HG03571 (cell line): Measurements from ENCODE around the gene SIMC1.

Source experiments
- ATAC-seq: cut with Tn5 transposase; IDR thresholded peaks from one replicate; pipeline ENCODE4 v1.9.1; 2021; ENCODE audit not compliant: unreplicated experiment

SIMC1 gene

GRCh38 chr5:176361437-176362232 lies 123.4 kb downstream of the SIMC1 start, which contains the start of gene KIAA1191:
TSS of gene KIAA1191 (minus strand) at chr5:176361764. CDS start at chr5:176359508, 2,256 bp downstream.
- ATAC-seq, result peak; percentile 87

DNA sequence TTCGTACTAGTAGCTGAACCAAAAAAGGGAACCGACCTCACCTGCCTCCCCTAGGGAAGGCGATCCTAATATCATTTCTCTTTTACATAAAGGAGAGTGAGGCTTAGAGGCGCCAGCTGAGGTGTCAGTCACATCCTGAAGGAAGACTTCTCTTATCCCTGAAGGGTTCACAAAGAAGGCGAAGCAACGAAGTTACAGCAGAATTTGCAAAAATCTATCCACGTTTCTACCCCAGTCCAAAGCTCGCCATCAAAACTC lies 123.9 kb downstream of the SIMC1 start:
- peak; percentile 1 for ATAC-seq

DNA sequence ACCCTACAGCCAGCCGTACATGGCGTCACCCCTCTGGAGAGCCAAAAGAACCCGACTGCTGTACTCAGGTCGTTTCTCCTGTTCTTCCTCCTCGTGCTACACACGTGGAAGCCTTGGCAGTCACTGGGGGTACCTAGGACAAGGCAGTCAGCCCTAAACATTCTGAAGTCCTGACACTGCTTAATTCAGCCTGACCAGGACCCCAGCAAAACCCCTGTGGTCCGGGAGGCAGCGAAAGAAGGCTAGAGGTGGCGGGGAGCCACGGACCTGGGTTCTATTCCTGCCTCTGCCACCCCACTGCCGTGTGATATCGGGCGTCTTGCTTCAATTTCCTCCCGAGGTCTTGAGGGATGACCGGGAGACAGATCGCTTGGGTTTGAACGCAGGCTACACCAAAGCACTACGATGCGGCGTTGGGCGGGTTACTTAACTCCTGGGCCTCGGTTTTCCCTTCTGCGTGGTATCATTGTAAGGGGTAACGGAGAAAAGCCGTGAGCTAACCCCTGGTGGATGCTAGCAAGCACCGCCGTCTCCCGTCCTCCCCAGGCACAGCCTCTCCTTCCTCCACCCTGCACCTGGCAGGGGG lies 126.6 kb downstream of the SIMC1 start:
- ATAC-seq, result no peak

DNA sequence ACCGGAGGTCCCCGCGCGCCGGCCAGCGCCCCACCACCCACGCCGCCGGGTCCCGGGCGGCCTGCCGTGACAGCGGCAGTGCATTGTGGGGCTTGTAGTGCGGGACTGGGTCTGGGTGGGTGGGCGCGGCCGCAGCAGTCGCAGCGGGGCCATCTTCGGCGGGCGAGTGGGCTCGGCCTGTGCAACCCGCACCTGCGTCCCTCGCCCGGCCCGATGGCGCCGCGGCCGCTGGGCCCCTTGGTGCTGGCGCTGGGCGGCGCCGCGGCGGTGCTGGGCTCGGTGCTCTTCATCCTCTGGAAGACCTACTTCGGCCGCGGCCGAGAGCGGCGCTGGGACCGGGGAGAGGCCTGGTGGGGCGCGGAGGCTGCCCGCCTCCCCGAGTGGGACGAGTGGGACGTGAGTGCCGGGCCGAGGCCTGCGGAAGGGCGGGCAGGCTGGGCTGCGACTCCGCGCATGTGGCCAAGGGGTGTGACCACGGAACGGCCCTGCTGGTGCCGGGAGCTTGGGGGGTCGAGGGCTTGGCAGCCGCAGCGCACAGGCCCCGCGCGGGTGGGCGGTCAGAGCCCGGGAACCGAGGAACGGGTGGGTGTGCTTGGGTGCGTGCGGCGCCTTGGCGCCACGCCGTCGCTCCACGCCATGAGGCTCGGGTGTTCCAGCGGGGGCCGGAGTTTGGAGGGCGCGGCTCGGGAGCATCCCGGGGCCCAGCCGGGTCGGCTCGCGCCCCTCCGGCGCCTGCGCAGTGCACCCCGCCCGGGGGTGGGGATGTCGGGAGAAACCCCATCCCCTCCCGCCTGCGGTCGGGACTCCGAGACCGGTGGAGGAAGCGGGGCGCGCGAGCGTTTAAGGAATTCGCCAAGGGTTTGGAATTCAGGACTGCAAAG lies 127.4 kb downstream of the SIMC1 start, which contains the start of gene ARL10:
ARL10 (plus strand) TSS at position 137 of the 881 bp plus-strand sequence; CDS start at position 214, 77 bp downstream.
- ATAC-seq, result no peak

- no peak for ATAC-seq
Measured at GRCh38 chr5:176366232-176366894, 128.1 kb downstream of the SIMC1 start.

- no peak for ATAC-seq
Measured at GRCh38 chr5:176368726-176369125, 130.5 kb downstream of the SIMC1 start.

GRCh38 chr5:176369934-176370711 lies 131.9 kb downstream of the SIMC1 start:
- ATAC-seq, result no peak

DNA sequence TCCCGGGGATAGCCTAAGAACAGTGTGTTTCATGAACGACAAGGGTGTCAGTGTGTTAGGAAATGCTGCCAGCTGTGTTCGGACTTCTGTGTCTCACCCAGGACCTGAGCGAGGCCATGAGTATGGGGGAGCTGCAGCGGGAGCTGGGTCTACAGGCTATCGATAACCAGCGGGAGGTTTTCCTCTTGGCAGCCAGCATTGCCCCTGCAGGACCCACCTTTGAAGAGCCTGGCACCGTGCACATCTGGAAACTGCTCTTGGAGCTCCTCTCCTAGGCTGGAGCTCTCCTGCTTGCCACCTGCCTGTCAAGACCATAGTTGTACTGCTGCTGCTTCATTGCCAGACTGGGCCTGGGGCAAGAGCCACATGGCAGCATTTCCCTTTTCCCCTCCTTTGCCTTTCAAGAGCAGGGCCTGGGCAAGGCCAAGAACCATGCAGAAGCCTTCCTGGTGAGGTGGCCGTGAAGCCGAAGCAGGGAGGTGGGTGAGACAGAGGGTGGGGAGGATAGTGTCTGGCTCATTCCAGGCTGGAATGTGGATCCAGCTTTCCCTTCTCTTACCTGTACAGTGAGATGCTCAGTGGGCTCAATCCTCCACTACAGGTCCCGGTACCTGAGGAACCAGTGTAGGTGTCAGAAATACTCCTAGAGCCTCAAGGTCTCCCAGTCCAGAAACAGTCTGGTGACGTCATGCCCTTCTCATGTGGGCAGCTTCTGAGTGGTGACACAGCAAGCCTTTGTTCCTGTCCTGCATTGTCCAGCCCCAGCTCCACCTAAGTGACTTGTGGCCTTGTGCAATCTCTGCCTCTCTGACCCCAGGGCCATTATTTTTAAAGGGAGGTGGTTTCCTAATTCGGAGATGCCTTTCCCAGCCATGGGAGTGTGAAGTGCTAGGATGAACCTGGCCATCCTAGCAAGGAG lies 133.7 kb downstream of the SIMC1 start:
- no peak for ATAC-seq

DNA sequence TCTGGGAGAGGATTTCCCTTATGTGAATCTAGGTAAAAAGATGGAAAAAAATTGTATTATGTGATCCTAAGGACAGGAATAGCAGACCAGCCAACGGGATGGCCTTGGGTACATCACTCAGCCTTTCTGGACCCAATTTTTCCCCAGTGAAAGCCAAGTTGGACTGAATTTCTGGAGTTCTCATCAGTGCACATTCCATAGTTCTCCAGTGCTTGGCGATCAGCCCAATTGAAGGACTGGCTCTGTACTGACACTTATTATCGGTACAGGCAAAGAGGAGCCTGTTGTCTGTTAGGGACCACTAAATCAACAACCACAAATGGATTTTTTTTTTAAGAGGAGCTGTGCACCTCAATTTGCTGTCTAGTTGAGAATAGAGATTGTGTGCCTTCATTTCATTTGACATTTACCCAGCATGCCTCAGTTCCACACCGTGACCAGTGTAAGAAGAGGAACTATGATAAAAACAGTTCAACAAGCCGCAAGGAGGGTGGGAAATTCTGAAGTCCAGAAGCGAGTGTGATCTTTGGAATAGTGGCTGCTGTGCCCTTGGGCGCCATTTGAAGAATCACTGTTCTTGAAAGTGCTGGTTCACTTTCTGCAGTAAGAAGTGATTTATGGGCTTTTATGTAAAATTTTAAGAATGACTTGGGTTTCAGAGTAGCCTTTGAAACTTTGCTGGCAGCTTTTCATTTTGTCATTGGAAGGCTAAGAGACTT lies 135.0 kb downstream of the SIMC1 start:
- ATAC-seq, result no peak

DNA sequence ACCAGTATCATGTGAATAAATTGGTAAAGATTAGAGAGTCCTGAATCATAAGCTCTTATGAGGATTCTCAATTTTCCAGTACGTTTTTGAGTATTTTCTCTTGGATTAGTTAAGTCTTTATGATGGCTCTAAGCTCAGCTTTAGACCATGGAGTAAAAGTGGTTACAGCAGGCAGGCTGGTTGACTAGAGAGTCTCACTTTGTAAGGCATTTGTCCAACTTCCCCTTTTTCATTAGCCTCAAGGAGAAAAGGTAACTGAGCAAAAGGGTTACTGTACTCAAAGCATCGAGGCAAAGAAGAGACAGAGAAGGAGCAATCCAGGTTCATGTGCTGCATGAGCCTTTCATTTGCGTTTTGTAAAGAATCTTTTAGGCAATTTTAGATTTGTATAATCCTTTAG lies 141.7 kb downstream of the SIMC1 start:
- ATAC-seq, result no peak

DNA sequence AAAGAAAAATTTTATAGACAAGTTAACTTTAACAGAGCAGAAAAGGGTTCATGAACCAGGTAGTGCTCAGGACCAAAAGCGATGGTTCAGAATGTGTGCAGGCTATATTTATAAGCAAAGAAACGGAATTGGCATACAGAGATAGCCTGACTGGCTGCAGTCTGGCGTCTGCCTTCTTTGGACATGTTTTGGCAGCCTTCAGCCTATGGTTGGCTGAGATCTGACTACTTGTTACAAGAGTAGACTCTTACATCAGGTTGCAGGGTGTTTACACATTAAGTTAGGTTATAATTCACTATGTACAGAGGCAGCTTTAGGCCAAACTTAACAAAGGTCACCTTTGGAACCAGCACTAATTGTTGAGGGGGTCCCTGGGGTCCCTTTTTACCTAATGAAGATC lies 143.2 kb downstream of the SIMC1 start:
- no peak for ATAC-seq

- no peak for ATAC-seq
Measured at GRCh38 chr5:176381979-176382378, 143.8 kb downstream of the SIMC1 start.

- ATAC-seq, result no peak
Measured at GRCh38 chr5:176382721-176383120, 144.5 kb downstream of the SIMC1 start.

DNA sequence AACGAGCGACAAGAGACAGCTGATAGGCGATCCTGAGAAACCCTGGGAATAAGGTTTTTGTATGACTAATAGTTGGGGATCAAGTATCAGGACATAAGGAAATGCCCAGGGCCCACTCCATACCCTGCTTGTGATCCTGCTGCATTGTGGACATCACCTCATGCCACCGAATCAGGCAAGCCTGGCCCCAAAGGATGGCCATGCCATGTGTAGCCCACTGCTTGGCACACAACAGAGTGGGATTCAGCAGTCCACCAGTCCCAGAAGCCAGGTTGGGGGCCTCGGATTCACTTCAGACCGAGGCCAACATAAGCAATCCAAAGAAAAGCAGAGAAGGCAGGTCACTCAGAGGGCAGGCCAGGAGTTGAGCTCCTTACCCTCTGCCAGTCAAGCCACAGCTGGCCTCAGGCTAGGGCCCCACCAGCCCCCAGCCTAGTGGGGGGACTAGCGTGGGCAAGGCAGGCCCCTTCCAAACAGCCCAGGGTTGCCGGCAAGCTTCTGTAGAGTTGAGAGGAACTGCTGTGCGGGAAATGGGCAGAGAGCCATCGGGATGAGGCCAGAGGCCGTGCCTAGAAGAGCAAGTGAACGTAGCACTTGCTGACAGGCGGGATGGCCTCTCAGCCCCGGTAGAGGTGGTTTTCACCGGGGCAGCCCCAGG lies 145.2 kb downstream of the SIMC1 start:
- no peak for ATAC-seq

- ATAC-seq, result no peak
Measured at GRCh38 chr5:176383961-176384360, 145.7 kb downstream of the SIMC1 start.

DNA sequence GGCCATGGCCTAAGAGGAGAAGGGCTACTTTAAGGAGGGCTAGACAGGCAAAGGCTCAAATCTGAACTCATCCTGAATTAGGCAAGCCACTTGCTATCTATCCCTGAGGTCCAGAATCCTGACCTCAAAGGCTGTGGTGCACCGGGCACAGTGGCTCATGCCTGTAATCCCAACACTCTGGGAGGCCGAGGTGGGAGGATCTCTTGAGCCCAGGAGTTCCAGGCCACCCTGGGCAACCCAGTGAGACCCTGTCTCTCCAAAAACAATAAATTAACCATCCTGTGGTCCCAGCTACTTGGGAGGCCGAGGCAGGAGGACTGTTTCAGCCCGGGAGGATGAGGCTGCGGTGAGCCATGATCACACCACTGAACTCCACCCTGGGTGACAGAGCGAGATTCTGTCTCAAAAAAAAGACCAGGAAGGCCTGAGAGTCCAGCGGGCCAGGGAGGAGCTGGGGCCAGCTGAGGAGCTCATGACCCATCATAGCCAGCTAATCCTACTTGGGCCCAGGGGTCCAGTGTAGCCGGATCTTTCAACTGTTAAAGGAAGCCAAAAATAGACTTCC lies 146.2 kb downstream of the SIMC1 start:
- ATAC-seq, result no peak

DNA sequence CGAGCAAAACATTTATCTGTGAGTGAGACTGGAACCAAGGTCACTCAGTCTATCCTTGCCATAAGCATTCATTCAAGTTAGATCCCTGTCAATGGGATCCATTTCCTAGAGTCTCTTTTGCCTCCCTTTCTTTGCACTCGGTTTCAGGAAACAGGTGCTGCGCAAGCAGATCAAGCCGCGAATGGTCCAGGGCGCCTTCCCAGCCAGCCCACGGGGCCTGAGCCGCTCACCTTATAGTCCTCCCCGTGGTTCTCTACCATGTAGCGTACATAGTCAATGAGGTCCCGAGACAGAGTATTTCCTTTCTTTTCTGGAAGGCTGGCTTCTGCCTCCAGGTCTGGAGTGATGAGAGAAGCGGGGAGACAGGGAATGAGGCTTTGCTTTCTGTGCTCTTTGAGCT lies 146.8 kb downstream of the SIMC1 start:
- ATAC-seq, result no peak

GRCh38 chr5:176386491-176386890 lies 148.3 kb downstream of the SIMC1 start:
- no peak for ATAC-seq
